H1 (cell line): ENCODE results near the gene NAT9. TPM values are rescaled to one million over a fixed set of nuclear protein-coding genes. Genes with fewer than 3 reads are reported as not detected.

ENCODE experiments used
- CTCF ChIA-PET: fragments of 300-600 bp; sonication (Branson Sonifier 250); formaldehyde crosslinking; loops from one replicate; lab custom pipeline; 2021; ENCODE audit not compliant: partially characterized antibody; lab: Charles Lee
- POLR2A ChIA-PET: fragments of 300-600 bp; sonication (Branson Sonifier 250); formaldehyde crosslinking; loops from one replicate; lab custom pipeline; 2021; ENCODE audit warnings: inconsistent platforms; ENCODE audit not compliant: partially characterized antibody; lab: Charles Lee
- DNase-seq, 2 experiments: peaks; one replicate each; pipeline versions ENCODE4 v3.0.0 to v3.0.0-alpha.2; 2010 to 2022; ENCODE audit warnings: low spot score in 2 of 2, low read depth in 1 of 2, mixed read lengths in 1 of 2
- FAIRE-seq: peaks from 2 replicates; lab custom pipeline; 2011; peaks lifted over from hg19 to GRCh38; lab: Jason Lieb, UNC
- H2AFZ ChIP-seq: 2 replicates; pipeline ENCODE4 v1.8.1; 2012; ENCODE audit warnings: low read length, inconsistent platforms
- H2AK5ac ChIP-seq: 2 replicates; pipeline ENCODE4 v1.6.1; 2013; ENCODE audit warnings: low read depth, low read length
- H2BK120ac ChIP-seq: replicated peaks from 2 replicates; pipeline ENCODE3; 2013; ENCODE audit warnings: low read depth, low read length, inconsistent platforms
- H2BK12ac ChIP-seq: 2 replicates; pipeline ENCODE4 v1.6.1; 2013; ENCODE audit warnings: low read depth, low read length
- H2BK15ac ChIP-seq: 2 replicates; pipeline ENCODE4 v1.6.1; 2013; ENCODE audit warnings: low read length
- H2BK20ac ChIP-seq: 2 replicates; pipeline ENCODE4 v1.6.1; 2013; ENCODE audit warnings: low read length
- H2BK5ac ChIP-seq: 2 replicates; pipeline ENCODE4 v1.6.1; 2013; ENCODE audit warnings: low read depth, low read length
- H3K14ac ChIP-seq: 2 replicates; pipeline ENCODE4 v1.6.1; 2013; ENCODE audit warnings: inconsistent platforms; ENCODE audit not compliant: insufficient read length
- H3K18ac ChIP-seq: 2 replicates; pipeline ENCODE4 v1.6.1; 2013; ENCODE audit warnings: low read length; ENCODE audit errors: extremely low read depth
- H3K23ac ChIP-seq: 2 replicates; pipeline ENCODE4 v1.6.1; 2013; ENCODE audit warnings: inconsistent platforms; ENCODE audit not compliant: insufficient read length
- H3K23me2 ChIP-seq: 2 replicates; pipeline ENCODE4 v1.6.1; 2013; ENCODE audit warnings: low read depth, low read length
- H3K27ac ChIP-seq: 2 replicates; pipeline ENCODE4 v1.6.1; 2011; ENCODE audit warnings: low read depth, low read length, inconsistent platforms
- H3K27me3 ChIP-seq, 4 experiments: replicated peaks in 1 of 4; 1 replicate in 1 of 4; 2 replicates in 3 of 4; pipeline versions ENCODE4 v1.6.1 to v1.8.1; 2011 to 2013; ENCODE audit warnings: low read length in 3 of 4, mild to moderate bottlenecking in 3 of 4, inconsistent platforms in 2 of 4, mixed read lengths in 2 of 4, moderate library complexity in 1 of 4; ENCODE audit not compliant: control insufficient read depth in 3 of 4, insufficient read depth in 3 of 4; ENCODE audit errors: extremely low read depth in 1 of 4
- H3K36me3 ChIP-seq, 4 experiments: 2 replicates each; pipeline versions ENCODE4 v1.6.1 to v1.8.1; 2011 to 2013; ENCODE audit warnings: mild to moderate bottlenecking in 4 of 4, low read length in 3 of 4, moderate library complexity in 2 of 4, control low read depth in 1 of 4, inconsistent platforms in 1 of 4; ENCODE audit not compliant: insufficient read depth in 4 of 4, control insufficient read depth in 2 of 4
- H3K4ac ChIP-seq: replicated peaks from 2 replicates; pipeline ENCODE3; 2013; ENCODE audit warnings: low read length, low read depth, mixed read lengths, inconsistent platforms; ENCODE audit not compliant: insufficient read length
- H3K4me1 ChIP-seq, 4 experiments: replicated peaks in 1 of 4; 1 replicate in 1 of 4; 2 replicates in 3 of 4; pipeline versions ENCODE4 v1.6.1 to v1.8.1; 2011 to 2013; ENCODE audit warnings: low read length in 3 of 4, inconsistent platforms in 2 of 4, mixed read lengths in 1 of 4; ENCODE audit not compliant: insufficient read depth in 4 of 4, control insufficient read depth in 3 of 4
- H3K4me2 ChIP-seq, 2 experiments: 2 replicates each; pipeline versions ENCODE4 v1.6.1 to v1.8.1; 2011 to 2013; ENCODE audit warnings: low read depth in 2 of 2, low read length in 2 of 2, control low read depth in 1 of 2, inconsistent platforms in 1 of 2, mild to moderate bottlenecking in 1 of 2; ENCODE audit not compliant: insufficient read depth in 1 of 2
- H3K4me3 ChIP-seq, 4 experiments: fragments of 200-600, 300-600 bp in 1 of 4; sonication (generic), shearing (Covaris generic), sonication (Bioruptor Twin) in 1 of 4; 2 replicates each; pipeline versions ENCODE4 v1.5.1 to v1.8.1; 2011 to 2016; ENCODE audit warnings: low read length in 4 of 4, low read depth in 3 of 4, control low read depth in 2 of 4, inconsistent platforms in 2 of 4, mild to moderate bottlenecking in 2 of 4, mixed read lengths in 1 of 4, moderate library complexity in 1 of 4; ENCODE audit not compliant: insufficient read depth in 2 of 4; ENCODE audit errors: extremely low read depth in 1 of 4
- H3K56ac ChIP-seq: replicated peaks from 2 replicates; pipeline ENCODE3; 2013; ENCODE audit warnings: low read depth, mild to moderate bottlenecking, mixed read lengths, low read length, inconsistent platforms; ENCODE audit not compliant: insufficient read length
- H3K79me1 ChIP-seq: 2 replicates; pipeline ENCODE4 v1.6.1; 2013; ENCODE audit warnings: low read depth, low read length, control low read depth
- H3K79me2 ChIP-seq, 2 experiments: 2 replicates each; pipeline versions ENCODE4 v1.6.1 to v1.8.1; 2012 to 2013; ENCODE audit warnings: low read length in 2 of 2, mild to moderate bottlenecking in 2 of 2, inconsistent platforms in 1 of 2; ENCODE audit not compliant: insufficient read depth in 2 of 2, control insufficient read depth in 1 of 2
- H3K9ac ChIP-seq, 4 experiments: replicated peaks in 1 of 4; 1 replicate in 1 of 4; 2 replicates in 3 of 4; pipeline versions ENCODE4 v1.6.1 to v1.8.1; 2011 to 2013; ENCODE audit warnings: low read depth in 3 of 4, low read length in 3 of 4, control low read depth in 2 of 4, mild to moderate bottlenecking in 2 of 4, moderate library complexity in 2 of 4, inconsistent platforms in 1 of 4; ENCODE audit errors: extremely low read depth in 1 of 4
- H3K9me3 ChIP-seq, 2 experiments: 2 replicates each; pipeline versions ENCODE4 v1.6.1 to v1.8.1; 2012 to 2013; ENCODE audit warnings: mild to moderate bottlenecking in 2 of 2, moderate library complexity in 2 of 2, control low read depth in 1 of 2, inconsistent platforms in 1 of 2, low read depth in 1 of 2, low read length in 1 of 2, mixed read lengths in 1 of 2; ENCODE audit not compliant: insufficient read depth in 2 of 2
- H4K20me1 ChIP-seq, 2 experiments: replicated peaks in 1 of 2; 2 replicates each; pipeline versions ENCODE3 to v1.8.1; 2011 to 2013; ENCODE audit warnings: inconsistent platforms in 2 of 2, low read length in 2 of 2, mild to moderate bottlenecking in 1 of 2; ENCODE audit not compliant: insufficient read depth in 2 of 2, control insufficient read depth in 1 of 2
- H4K5ac ChIP-seq: 2 replicates; pipeline ENCODE4 v1.6.1; 2013; ENCODE audit warnings: low read length, low read depth, mixed read lengths, inconsistent platforms; ENCODE audit not compliant: insufficient read length
- H4K8ac ChIP-seq: 2 replicates; pipeline ENCODE4 v1.8.0; 2013; ENCODE audit warnings: mild to moderate bottlenecking, moderate library complexity, low read length, inconsistent platforms; ENCODE audit not compliant: insufficient read depth; ENCODE audit errors: extremely low read depth
- H4K91ac ChIP-seq: replicated peaks from 2 replicates; pipeline ENCODE3; 2013; ENCODE audit warnings: low read length, mixed read lengths, inconsistent platforms; ENCODE audit not compliant: insufficient read length
- CBX8 ChIP-seq: fragments of 300-800, 300-1000 bp; sonication (generic); IDR thresholded peaks from 2 replicates; pipeline ENCODE4 v1.7.1; 2016; ENCODE audit warnings: low read depth, low read length, borderline replicate concordance
- FOSL1 ChIP-seq: IDR thresholded peaks from 2 replicates; pipeline ENCODE4 v1.6.1; 2011; ENCODE audit warnings: mild to moderate bottlenecking, low read depth, low read length, moderate library complexity; ENCODE audit not compliant: insufficient read depth
- HDAC6 ChIP-seq: IDR thresholded peaks from one replicate; pipeline ENCODE4 v1.7.1; 2012; ENCODE audit warnings: low read depth, mild to moderate bottlenecking, inconsistent platforms, low read length, moderate library complexity
- MAFK ChIP-seq: IDR thresholded peaks from 2 replicates; pipeline ENCODE4 v1.6.1; 2012; ENCODE audit warnings: low read depth, mild to moderate bottlenecking, improper control_type of control experiment, low read length
- NANOG ChIP-seq: IDR thresholded peaks from 2 replicates; pipeline ENCODE4 v1.6.1; 2011; ENCODE audit warnings: low read length, low read depth, mild to moderate bottlenecking, inconsistent platforms; ENCODE audit not compliant: insufficient read depth, poor library complexity, severe bottlenecking
- RXRA ChIP-seq: IDR thresholded peaks from 2 replicates; pipeline ENCODE4 v1.6.1; 2011; ENCODE audit warnings: low read depth, mild to moderate bottlenecking, low read length, moderate library complexity; ENCODE audit not compliant: insufficient read depth
- SRF ChIP-seq: IDR thresholded peaks from 2 replicates; pipeline ENCODE4 v1.6.1; 2011; ENCODE audit warnings: mild to moderate bottlenecking, low read depth, low read length, moderate library complexity
- TAF1 ChIP-seq: IDR thresholded peaks from 2 replicates; pipeline ENCODE4 v1.6.1; 2011; ENCODE audit warnings: mild to moderate bottlenecking, low read depth, low read length
- TEAD4 ChIP-seq: IDR thresholded peaks from 2 replicates; pipeline ENCODE4 v1.6.1; 2012; ENCODE audit warnings: low read depth, low read length, inconsistent platforms, mixed read lengths
- WGBS, 2 experiments: shearing (Covaris generic) in 1 of 2; methylation state at CpG; one replicate each; pipeline versions ENCODE4 v1.1.6 to v1.1.7; 2013 to 2015; ENCODE audit warnings: low lambda C conversion rate in 2 of 2, mixed read lengths in 2 of 2, inconsistent platforms in 1 of 2, low coverage in 1 of 2, missing lambda C conversion rate in 1 of 2; ENCODE audit not compliant: insufficient replicate concordance in 2 of 2, insufficient coverage in 1 of 2, insufficient read length in 1 of 2; ENCODE audit errors: extremely low coverage in 1 of 2, missing lambda C conversion rate in 1 of 2; 5-methylcytosine and 5-hydroxymethylcytosine counted together
- polyA plus RNA-seq, 7 experiments: library from polyadenylated mRNA; depleted of rRNA in 3 of 7; stranded (reverse) in 5 of 7; unstranded in 2 of 7; fragments of >200 nt in 5 of 7; fragments of 200-250 nt in 2 of 7; gene quantifications; 1 replicate in 5 of 7; 2 replicates in 1 of 7; 4 replicates in 1 of 7; pipeline versions ENCODE4 v1.2.1 to v1.2.3, GENCODE V29; 2011 to 2013; ENCODE audit warnings: missing spikeins in 2 of 7, mixed read lengths in 2 of 7
- total RNA-seq: library from RNA; stranded (reverse); fragmentation: NEBNext Ultra II Directional; extraction: Animal tissue kit (Norgen Biotek cat#: 25700); gene quantifications from 2 replicates; pipeline ENCODE4 v1.2.1, GENCODE V29; 2021
- TF ChIP-seq, protein P1 (sequence below): IDR thresholded peaks from 2 replicates; pipeline ENCODE4 v1.6.1; 2012; ENCODE audit warnings: inconsistent platforms
- TF ChIP-seq, protein P2 (sequence below): IDR thresholded peaks from 2 replicates; pipeline ENCODE4 v1.6.1; 2012; ENCODE audit warnings: inconsistent platforms

Gene NAT9
- total and polyA plus RNA-seq, 2 of the 8 experiments (the other 6 are each of a cell fraction or from before 2014, with no cell fraction given) = 32.3 to 42.7 TPM

DNA sequence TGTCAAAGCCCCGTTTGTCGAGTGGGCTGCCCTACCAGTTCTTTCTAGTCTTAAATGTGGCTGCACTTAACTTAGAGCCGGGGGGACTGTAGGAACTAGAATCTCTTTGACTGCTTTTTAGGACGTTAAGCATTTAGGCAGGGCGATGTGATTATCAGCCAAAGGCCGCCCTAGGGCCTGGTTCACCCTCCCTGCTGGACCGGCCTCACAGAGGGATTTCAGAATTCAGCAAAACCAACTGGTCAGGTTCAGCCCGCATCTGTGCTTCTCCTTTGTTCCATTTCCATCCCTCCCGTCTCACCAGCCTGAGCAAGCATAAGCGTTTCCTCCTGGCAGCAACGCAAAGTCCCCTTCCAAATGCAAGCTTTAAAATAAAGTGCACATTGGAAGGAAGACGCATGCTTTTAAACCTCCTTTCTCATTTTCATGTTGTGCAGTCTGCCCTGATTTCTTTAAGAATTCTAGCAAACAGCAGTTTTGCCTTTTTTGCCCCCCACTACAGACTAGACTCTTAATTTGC is 16.5 kb upstream of the NAT9 start:
- H4K8ac ChIP-seq = no peak overlapping the region
- no peak overlapping the region for H2BK15ac ChIP-seq
- no peak overlapping the region for H2BK5ac ChIP-seq
- H2BK20ac ChIP-seq = no peak overlapping the region
- H2AK5ac ChIP-seq = no peak overlapping the region
- no peak overlapping the region for H4K91ac ChIP-seq
- no peak overlapping the region for H3K9ac ChIP-seq
- POLR2A ChIA-PET = interaction anchor here (0.9 to 1.8 kb wide), 4 partner anchors 60 to 91 kb away, joined by 3 to 4 read pairs (median 3); no protein-coding TSS in a partner anchor
- H3K4ac ChIP-seq = no peak overlapping the region
- no peak overlapping the region for H2BK12ac ChIP-seq
- no peaks in the 10 kb centered on the region for H3K79me2 ChIP-seq
- no peak overlapping the region for H3K56ac ChIP-seq
- no peaks in the 10 kb centered on the region for H3K79me1 ChIP-seq
- H3K9me3 ChIP-seq = no peaks in the 10 kb centered on the region
- no peaks in the 10 kb centered on the region for H3K23me2 ChIP-seq
- H3K18ac ChIP-seq = no peak overlapping the region
- H3K4me2 ChIP-seq = no peak overlapping the region
- peaks cover 0 to 16% (median 5%) of the 10 kb centered on the region in 4 experiments; a peak in 6 of 8 replicates for H3K36me3 ChIP-seq
- DNase-seq (no peak), FAIRE-seq (no peak)
- peaks cover 3 to 7% of the 10 kb centered on the region in 2 experiments for H4K20me1 ChIP-seq
- H4K5ac ChIP-seq = no peak overlapping the region
- 90% methylated on average over 12 of the region's 12 CpGs; no CpG with 5 or more reads in 1 of the 2 experiments for WGBS, 2 experiments
- H2AFZ ChIP-seq = no peak overlapping the region
- CTCF ChIA-PET = interaction anchor here (1.9 to 99.6 kb wide), 6 partner anchors 7 to 99 kb away, joined by 4 to 2981 read pairs (median 22); partner anchors contain the start of genes FDXR and GRIN2C
- TF ChIP-seq RXRA (no peak), NANOG (no peak), FOSL1 (no peak), MAFK (no peak), TEAD4 (no peak), HDAC6 (no peak), SRF (no peak), TAF1 (no peak), CBX8 (no peak)
- TF ChIP-seq, protein P1, sequence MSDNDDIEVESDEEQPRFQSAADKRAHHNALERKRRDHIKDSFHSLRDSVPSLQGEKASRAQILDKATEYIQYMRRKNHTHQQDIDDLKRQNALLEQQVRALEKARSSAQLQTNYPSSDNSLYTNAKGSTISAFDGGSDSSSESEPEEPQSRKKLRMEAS = no peak
- TF ChIP-seq, protein P2, sequence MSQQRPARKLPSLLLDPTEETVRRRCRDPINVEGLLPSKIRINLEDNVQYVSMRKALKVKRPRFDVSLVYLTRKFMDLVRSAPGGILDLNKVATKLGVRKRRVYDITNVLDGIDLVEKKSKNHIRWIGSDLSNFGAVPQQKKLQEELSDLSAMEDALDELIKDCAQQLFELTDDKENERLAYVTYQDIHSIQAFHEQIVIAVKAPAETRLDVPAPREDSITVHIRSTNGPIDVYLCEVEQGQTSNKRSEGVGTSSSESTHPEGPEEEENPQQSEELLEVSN = no peak
- H3K27ac ChIP-seq = no peak overlapping the region
- no peak overlapping the region for H3K4me3 ChIP-seq
- H3K27me3 ChIP-seq = no peaks in the 10 kb centered on the region
- H3K14ac ChIP-seq = no peak overlapping the region
- H3K4me1 ChIP-seq = no peaks in the 10 kb centered on the region; a peak in 1 of 7 replicates
- no peak overlapping the region for H3K23ac ChIP-seq
- no peak overlapping the region for H2BK120ac ChIP-seq
